HEK293 (cell line): Measurements from ENCODE around the gene HMGN4.

ENCODE experiments used
- FEZF1 ChIP-seq: fragments of 450-650 bp; formaldehyde crosslinking; IDR thresholded peaks from 2 replicates; pipeline ENCODE4 v1.5.1; 2016; ENCODE audit warnings: missing biosample characterization, missing genetic modification characterization
- HOXD13 ChIP-seq: sonication (generic); formaldehyde crosslinking; IDR thresholded peaks from 2 replicates; pipeline ENCODE4 v1.8.0; 2022; ENCODE audit warnings: missing genetic modification reagents, borderline replicate concordance
- IKZF3 ChIP-seq: fragments of 450-650 bp; IDR thresholded peaks from 2 replicates; pipeline ENCODE4 v1.5.0; 2018; ENCODE audit warnings: missing biosample characterization, mild to moderate bottlenecking, missing genetic modification characterization, moderate library complexity
- PATZ1 ChIP-seq: fragments of 450-650 bp; formaldehyde crosslinking; IDR thresholded peaks from 2 replicates; pipeline ENCODE4 v1.5.1; 2016; ENCODE audit warnings: missing biosample characterization, missing genetic modification characterization
- ZFP69B ChIP-seq: fragments of 450-650 bp; formaldehyde crosslinking; IDR thresholded peaks from 2 replicates; pipeline ENCODE4 v1.5.1; 2016; ENCODE audit warnings: missing biosample characterization, missing genetic modification characterization
- ZIC2 ChIP-seq: fragments of 450-650 bp; formaldehyde crosslinking; IDR thresholded peaks from 2 replicates; pipeline ENCODE4 v1.5.1; 2016; ENCODE audit warnings: missing biosample characterization, missing genetic modification characterization
- ZNF132 ChIP-seq: fragments of 450-650 bp; formaldehyde crosslinking; IDR thresholded peaks from 2 replicates; pipeline ENCODE4 v1.5.1; 2017; ENCODE audit warnings: missing biosample characterization, missing genetic modification characterization, borderline replicate concordance
- ZNF157 ChIP-seq: fragments of 450-650 bp; formaldehyde crosslinking; IDR thresholded peaks from 2 replicates; pipeline ENCODE4 v1.5.1; 2016; ENCODE audit warnings: missing biosample characterization, missing genetic modification characterization
- ZNF211 ChIP-seq: fragments of 450-650 bp; formaldehyde crosslinking; IDR thresholded peaks from 2 replicates; pipeline ENCODE4 v1.5.1; 2016; ENCODE audit warnings: low read depth, missing biosample characterization, missing genetic modification characterization
- ZNF214 ChIP-seq: fragments of 450-650 bp; formaldehyde crosslinking; IDR thresholded peaks from 2 replicates; pipeline ENCODE4 v1.5.1; 2017; ENCODE audit warnings: missing biosample characterization, mild to moderate bottlenecking, missing genetic modification characterization, borderline replicate concordance
- ZNF221 ChIP-seq: fragments of 450-650 bp; formaldehyde crosslinking; IDR thresholded peaks from 2 replicates; pipeline ENCODE4 v1.5.1; 2017; ENCODE audit warnings: missing biosample characterization, missing genetic modification characterization, borderline replicate concordance
- ZNF24 ChIP-seq: fragments of 450-650 bp; formaldehyde crosslinking; IDR thresholded peaks from 2 replicates; pipeline ENCODE4 v1.5.1; 2016; ENCODE audit warnings: missing biosample characterization, missing genetic modification characterization
- ZNF292 ChIP-seq: fragments of 450-650 bp; formaldehyde crosslinking; IDR thresholded peaks from 2 replicates; pipeline ENCODE4 v1.5.1; 2016; ENCODE audit warnings: low read depth, missing biosample characterization, missing genetic modification characterization, borderline replicate concordance
- ZNF324 ChIP-seq: fragments of 450-650 bp; formaldehyde crosslinking; IDR thresholded peaks from 2 replicates; pipeline ENCODE4 v1.5.1; 2016; ENCODE audit warnings: missing biosample characterization, missing genetic modification characterization
- ZNF350 ChIP-seq: fragments of 450-650 bp; formaldehyde crosslinking; IDR thresholded peaks from 2 replicates; pipeline ENCODE4 v1.5.0; 2017; ENCODE audit warnings: missing biosample characterization, mild to moderate bottlenecking, missing genetic modification characterization
- ZNF404 ChIP-seq: fragments of 450-650 bp; formaldehyde crosslinking; IDR thresholded peaks from 2 replicates; pipeline ENCODE4 v1.5.1; 2017; ENCODE audit warnings: missing biosample characterization, missing genetic modification characterization
- ZNF416 ChIP-seq: fragments of 450-650 bp; formaldehyde crosslinking; IDR thresholded peaks from 2 replicates; pipeline ENCODE4 v1.5.1; 2016; ENCODE audit warnings: missing biosample characterization, missing genetic modification characterization
- ZNF423 ChIP-seq: fragments of 450-650 bp; formaldehyde crosslinking; IDR thresholded peaks from 2 replicates; pipeline ENCODE4 v1.5.1; 2016; ENCODE audit warnings: missing biosample characterization, missing genetic modification characterization
- ZNF426 ChIP-seq: fragments of 450-650 bp; formaldehyde crosslinking; IDR thresholded peaks from 2 replicates; pipeline ENCODE4 v1.5.1; 2017; ENCODE audit warnings: missing biosample characterization, missing genetic modification characterization, mild to moderate bottlenecking, inconsistent platforms, moderate library complexity
- ZNF521 ChIP-seq: fragments of 450-650 bp; formaldehyde crosslinking; IDR thresholded peaks from 2 replicates; pipeline ENCODE4 v1.5.1; 2017; ENCODE audit warnings: missing biosample characterization, mild to moderate bottlenecking, missing genetic modification characterization
- ZNF544 ChIP-seq: fragments of 450-650 bp; formaldehyde crosslinking; IDR thresholded peaks from 2 replicates; pipeline ENCODE4 v1.5.0; 2017; ENCODE audit warnings: missing biosample characterization, missing genetic modification characterization
- ZNF560 ChIP-seq: fragments of 450-650 bp; formaldehyde crosslinking; IDR thresholded peaks from 2 replicates; pipeline ENCODE4 v1.5.1; 2017; ENCODE audit warnings: missing biosample characterization, missing genetic modification characterization, borderline replicate concordance
- ZNF585B ChIP-seq: fragments of 450-650 bp; formaldehyde crosslinking; IDR thresholded peaks from 2 replicates; pipeline ENCODE4 v1.5.1; 2016; ENCODE audit warnings: missing biosample characterization, missing genetic modification characterization
- ZNF596 ChIP-seq: fragments of 450-650 bp; IDR thresholded peaks from 2 replicates; pipeline ENCODE4 v1.5.0; 2018; ENCODE audit warnings: missing biosample characterization, mild to moderate bottlenecking, missing genetic modification characterization, moderate library complexity
- ZNF654 ChIP-seq: fragments of 450-650 bp; formaldehyde crosslinking; IDR thresholded peaks from 2 replicates; pipeline ENCODE4 v1.5.1; 2016; ENCODE audit warnings: low read depth, missing biosample characterization, missing genetic modification characterization
- ZNF658 ChIP-seq: fragments of 450-650 bp; formaldehyde crosslinking; IDR thresholded peaks from 2 replicates; pipeline ENCODE4; 2016; ENCODE audit warnings: missing biosample characterization, missing genetic modification characterization
- ZNF76 ChIP-seq: fragments of 450-650 bp; formaldehyde crosslinking; IDR thresholded peaks from 2 replicates; pipeline ENCODE4; 2016; ENCODE audit warnings: low read depth, missing biosample characterization, missing genetic modification characterization, borderline replicate concordance
- ZNF777 ChIP-seq: fragments of 450-650 bp; formaldehyde crosslinking; IDR thresholded peaks from 2 replicates; pipeline ENCODE4 v1.5.1; 2017; ENCODE audit warnings: missing biosample characterization, missing genetic modification characterization, borderline replicate concordance
- ZSCAN30 ChIP-seq: fragments of 450-650 bp; IDR thresholded peaks from 2 replicates; pipeline ENCODE4 v1.5.1; 2018; ENCODE audit warnings: missing biosample characterization, mild to moderate bottlenecking, missing genetic modification characterization, moderate library complexity
- TF ChIP-seq, protein P1 (sequence below): fragments of 450-650 bp; formaldehyde crosslinking; IDR thresholded peaks from 2 replicates; pipeline ENCODE4 v1.5.1; 2017; ENCODE audit warnings: missing biosample characterization, missing genetic modification characterization
- TF ChIP-seq, protein P2 (sequence below): fragments of 450-650 bp; formaldehyde crosslinking; IDR thresholded peaks from 2 replicates; pipeline ENCODE4 v1.5.1; 2016; ENCODE audit warnings: missing biosample characterization, missing genetic modification characterization, low read depth
- TF ChIP-seq, protein P3 (sequence below): fragments of 450-650 bp; formaldehyde crosslinking; IDR thresholded peaks from 2 replicates; pipeline ENCODE4 v1.5.1; 2016; ENCODE audit warnings: missing biosample characterization, missing genetic modification characterization
- TF ChIP-seq, protein P4 (sequence below): fragments of 450-650 bp; formaldehyde crosslinking; IDR thresholded peaks from 2 replicates; pipeline ENCODE4 v1.5.1; 2016; ENCODE audit warnings: missing biosample characterization, missing genetic modification characterization

The HMGN4 gene

GRCh38 chr6:26553264-26553634, 15.1 kb downstream of the HMGN4 start (continued):
- TF ChIP-seq ZNF521 (tag by site-specific recombination) (no peak), ZNF404 (tag by site-specific recombination) (no peak), ZNF221 (no peak), ZNF423 (tag by site-specific recombination) (no peak), ZNF777 (tag by site-specific recombination) (0 out of 2 replicates have a peak, but pooled peaks have one; percentile 28), HOXD13 (no peak), ZNF132 (tag by site-specific recombination) (no peak), ZFP69B (no peak), ZNF560 (tag by site-specific recombination) (no peak), ZNF292 (no peak), FEZF1 (tag by site-specific recombination) (no peak), ZNF596 (tag by site-specific recombination) (no peak), ZNF157 (no peak), ZNF350 (tag by site-specific recombination) (no peak), ZNF658 (tag by site-specific recombination) (no peak), ZNF24 (no peak), ZNF76 (tag by site-specific recombination) (peak; percentile 28; the same call in 1 of the 2 replicates), ZSCAN30 (tag by site-specific recombination) (peak; percentile 50), ZNF211 (tag by site-specific recombination) (no peak), ZNF585B (tag by site-specific recombination) (no peak), IKZF3 (tag by site-specific recombination) (no peak), ZNF544 (no peak), PATZ1 (no peak), ZIC2 (tag by site-specific recombination) (no peak), ZNF324 (tag by site-specific recombination) (no peak), ZNF426 (tag by site-specific recombination) (no peak), ZNF214 (no peak), ZNF654 (tag by site-specific recombination) (no peak), ZNF416 (tag by site-specific recombination) (no peak)
- TF ChIP-seq, protein P1, sequence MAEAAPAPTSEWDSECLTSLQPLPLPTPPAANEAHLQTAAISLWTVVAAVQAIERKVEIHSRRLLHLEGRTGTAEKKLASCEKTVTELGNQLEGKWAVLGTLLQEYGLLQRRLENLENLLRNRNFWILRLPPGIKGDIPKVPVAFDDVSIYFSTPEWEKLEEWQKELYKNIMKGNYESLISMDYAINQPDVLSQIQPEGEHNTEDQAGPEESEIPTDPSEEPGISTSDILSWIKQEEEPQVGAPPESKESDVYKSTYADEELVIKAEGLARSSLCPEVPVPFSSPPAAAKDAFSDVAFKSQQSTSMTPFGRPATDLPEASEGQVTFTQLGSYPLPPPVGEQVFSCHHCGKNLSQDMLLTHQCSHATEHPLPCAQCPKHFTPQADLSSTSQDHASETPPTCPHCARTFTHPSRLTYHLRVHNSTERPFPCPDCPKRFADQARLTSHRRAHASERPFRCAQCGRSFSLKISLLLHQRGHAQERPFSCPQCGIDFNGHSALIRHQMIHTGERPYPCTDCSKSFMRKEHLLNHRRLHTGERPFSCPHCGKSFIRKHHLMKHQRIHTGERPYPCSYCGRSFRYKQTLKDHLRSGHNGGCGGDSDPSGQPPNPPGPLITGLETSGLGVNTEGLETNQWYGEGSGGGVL (tag by site-specific recombination), result 0 out of 2 replicates have a peak, but pooled peaks have one; percentile 3
- TF ChIP-seq, protein P2, sequence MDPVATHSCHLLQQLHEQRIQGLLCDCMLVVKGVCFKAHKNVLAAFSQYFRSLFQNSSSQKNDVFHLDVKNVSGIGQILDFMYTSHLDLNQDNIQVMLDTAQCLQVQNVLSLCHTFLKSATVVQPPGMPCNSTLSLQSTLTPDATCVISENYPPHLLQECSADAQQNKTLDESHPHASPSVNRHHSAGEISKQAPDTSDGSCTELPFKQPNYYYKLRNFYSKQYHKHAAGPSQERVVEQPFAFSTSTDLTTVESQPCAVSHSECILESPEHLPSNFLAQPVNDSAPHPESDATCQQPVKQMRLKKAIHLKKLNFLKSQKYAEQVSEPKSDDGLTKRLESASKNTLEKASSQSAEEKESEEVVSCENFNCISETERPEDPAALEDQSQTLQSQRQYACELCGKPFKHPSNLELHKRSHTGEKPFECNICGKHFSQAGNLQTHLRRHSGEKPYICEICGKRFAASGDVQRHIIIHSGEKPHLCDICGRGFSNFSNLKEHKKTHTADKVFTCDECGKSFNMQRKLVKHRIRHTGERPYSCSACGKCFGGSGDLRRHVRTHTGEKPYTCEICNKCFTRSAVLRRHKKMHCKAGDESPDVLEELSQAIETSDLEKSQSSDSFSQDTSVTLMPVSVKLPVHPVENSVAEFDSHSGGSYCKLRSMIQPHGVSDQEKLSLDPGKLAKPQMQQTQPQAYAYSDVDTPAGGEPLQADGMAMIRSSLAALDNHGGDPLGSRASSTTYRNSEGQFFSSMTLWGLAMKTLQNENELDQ (tag by site-specific recombination), result no peak
- TF ChIP-seq, protein P3, sequence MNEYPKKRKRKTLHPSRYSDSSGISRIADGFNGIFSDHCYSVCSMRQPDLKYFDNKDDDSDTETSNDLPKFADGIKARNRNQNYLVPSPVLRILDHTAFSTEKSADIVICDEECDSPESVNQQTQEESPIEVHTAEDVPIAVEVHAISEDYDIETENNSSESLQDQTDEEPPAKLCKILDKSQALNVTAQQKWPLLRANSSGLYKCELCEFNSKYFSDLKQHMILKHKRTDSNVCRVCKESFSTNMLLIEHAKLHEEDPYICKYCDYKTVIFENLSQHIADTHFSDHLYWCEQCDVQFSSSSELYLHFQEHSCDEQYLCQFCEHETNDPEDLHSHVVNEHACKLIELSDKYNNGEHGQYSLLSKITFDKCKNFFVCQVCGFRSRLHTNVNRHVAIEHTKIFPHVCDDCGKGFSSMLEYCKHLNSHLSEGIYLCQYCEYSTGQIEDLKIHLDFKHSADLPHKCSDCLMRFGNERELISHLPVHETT, result peak; percentile 58; the same call in 1 of the 2 replicates
- TF ChIP-seq, protein P4, sequence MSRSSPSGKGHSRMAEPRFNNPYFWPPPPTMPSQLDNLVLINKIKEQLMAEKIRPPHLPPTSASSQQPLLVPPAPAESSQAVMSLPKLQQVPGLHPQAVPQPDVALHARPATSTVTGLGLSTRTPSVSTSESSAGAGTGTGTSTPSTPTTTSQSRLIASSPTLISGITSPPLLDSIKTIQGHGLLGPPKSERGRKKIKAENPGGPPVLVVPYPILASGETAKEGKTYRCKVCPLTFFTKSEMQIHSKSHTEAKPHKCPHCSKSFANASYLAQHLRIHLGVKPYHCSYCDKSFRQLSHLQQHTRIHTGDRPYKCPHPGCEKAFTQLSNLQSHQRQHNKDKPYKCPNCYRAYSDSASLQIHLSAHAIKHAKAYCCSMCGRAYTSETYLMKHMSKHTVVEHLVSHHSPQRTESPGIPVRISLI (tag by site-specific recombination), result no peak; the same call in 1 of the 2 replicates
